ENCODE measurements around the gene FITM2. TPM values are rescaled to one million over a fixed set of nuclear protein-coding genes. Genes with fewer than 3 reads are reported as not detected.
A peak's percentile ranks its signal among the peaks of the same experiment; 100 is the strongest.

FITM2 gene
- total RNA-seq, 4 donors from 2014 or later: 1.2 to 9.8 (median 6.7) TPM

DNA sequence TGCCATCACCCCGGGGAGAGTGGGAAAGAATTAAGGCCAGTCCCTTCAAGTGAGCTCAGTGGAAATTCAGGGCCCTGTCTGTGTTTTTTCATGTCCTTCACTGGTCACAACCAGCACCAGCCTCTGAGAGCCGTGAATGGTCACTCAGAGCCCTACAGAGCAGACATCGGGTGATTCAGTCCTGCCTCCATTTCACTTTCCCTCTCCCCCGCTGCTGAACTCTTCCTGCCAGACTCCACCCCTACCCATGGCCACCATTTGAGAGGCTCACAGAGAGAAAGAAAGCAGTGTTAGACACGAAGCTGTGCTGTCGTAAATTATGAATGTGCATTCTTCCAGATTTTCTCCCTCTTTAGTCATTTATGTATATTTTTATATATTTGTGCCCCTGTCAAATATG lies 31.2 kb upstream of the FITM2 start:
- intact Hi-C loops (cut with DNase I; ENCODE audit: low total_unique reads): no loop called here

DNA sequence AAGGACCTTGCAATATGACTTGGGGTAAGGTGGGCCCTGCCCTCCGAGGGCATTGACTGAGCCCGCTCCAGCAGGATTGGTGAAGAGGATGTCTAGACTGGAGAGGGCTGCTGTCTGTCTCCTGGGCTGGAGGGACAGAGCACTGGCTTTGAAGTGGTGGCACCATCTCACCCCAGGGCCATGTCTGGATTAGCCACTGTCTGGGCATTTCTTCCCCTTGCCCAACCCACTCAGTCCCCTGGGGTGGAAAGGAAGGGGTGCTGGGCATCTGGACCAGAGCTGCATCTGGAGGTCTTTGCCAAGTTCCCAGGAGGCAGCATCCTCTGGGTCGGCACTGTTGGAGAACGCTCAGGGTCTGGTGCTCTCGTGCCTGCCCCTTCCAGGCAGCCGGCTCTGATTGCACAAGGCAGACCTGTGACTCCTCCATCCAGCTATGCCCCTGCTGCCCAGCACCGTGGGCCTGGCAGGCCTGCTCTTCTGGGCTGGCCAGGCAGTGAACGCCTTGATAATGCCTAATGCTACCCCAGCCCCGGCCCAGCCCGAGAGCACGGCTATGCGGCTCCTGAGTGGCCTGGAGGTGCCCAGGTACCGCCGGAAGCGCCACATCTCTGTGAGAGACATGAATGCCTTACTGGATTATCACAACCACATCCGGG lies 25.9 kb upstream of the FITM2 start, which contains the start of gene R3HDML:
TSS of gene R3HDML (plus strand) at position 319 of the 656 bp plus-strand sequence. CDS start at position 434, 115 bp downstream.
- H3K27ac ChIP-seq: no peak within 1 kb of the TSS
- TF ChIP-seq, protein P1, sequence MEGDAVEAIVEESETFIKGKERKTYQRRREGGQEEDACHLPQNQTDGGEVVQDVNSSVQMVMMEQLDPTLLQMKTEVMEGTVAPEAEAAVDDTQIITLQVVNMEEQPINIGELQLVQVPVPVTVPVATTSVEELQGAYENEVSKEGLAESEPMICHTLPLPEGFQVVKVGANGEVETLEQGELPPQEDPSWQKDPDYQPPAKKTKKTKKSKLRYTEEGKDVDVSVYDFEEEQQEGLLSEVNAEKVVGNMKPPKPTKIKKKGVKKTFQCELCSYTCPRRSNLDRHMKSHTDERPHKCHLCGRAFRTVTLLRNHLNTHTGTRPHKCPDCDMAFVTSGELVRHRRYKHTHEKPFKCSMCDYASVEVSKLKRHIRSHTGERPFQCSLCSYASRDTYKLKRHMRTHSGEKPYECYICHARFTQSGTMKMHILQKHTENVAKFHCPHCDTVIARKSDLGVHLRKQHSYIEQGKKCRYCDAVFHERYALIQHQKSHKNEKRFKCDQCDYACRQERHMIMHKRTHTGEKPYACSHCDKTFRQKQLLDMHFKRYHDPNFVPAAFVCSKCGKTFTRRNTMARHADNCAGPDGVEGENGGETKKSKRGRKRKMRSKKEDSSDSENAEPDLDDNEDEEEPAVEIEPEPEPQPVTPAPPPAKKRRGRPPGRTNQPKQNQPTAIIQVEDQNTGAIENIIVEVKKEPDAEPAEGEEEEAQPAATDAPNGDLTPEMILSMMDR (IDR thresholded peaks at IDR 0.05): no peak
- TF ChIP-seq POLR2A (IDR thresholded peaks at IDR 0.05): no peak
- intact Hi-C loops (cut with DNase I; ENCODE audit: low total_unique reads): no loop called here

More for the DNA sequence above, 31.2 kb upstream of the FITM2 start:
- Histone ChIP-seq H3K36me3 (no peaks in the 10 kb centered on the region), H3K4me1 (no peaks in the 10 kb centered on the region), H3K27me3 (no peaks in the 10 kb centered on the region), H3K9me3 (no peaks in the 10 kb centered on the region), H3K27ac (no peak overlapping the region), H3K4me3 (no peak overlapping the region)
- no peak for TF ChIP-seq POLR2A (IDR thresholded peaks at IDR 0.05)
- TF ChIP-seq, protein P1 (IDR thresholded peaks at IDR 0.05): no peak
- peak in 1 of 2 donors; percentile 45 for DNase-seq

DNA sequence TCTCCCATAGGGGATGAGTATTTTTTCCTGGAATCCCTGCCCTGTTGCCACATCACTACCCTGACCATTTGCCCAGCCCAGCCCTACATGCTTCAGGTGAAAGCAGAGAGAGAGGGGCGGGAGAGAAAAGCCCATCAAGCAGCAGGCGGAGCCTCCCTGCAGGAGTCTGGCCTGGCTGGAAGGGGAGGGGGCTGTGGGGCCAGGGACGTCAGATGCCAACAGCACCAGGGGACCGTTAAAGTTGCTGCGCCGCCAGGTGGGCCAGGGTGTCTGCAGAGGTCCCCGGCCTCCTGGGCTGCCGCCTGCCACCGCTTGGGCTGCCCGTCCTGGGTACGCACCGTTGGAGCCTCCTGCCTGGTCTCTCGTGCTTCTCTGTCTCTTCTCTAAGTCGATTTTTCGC lies 25.1 kb upstream of the FITM2 start:
- H3K27me3 ChIP-seq: no peaks in the 10 kb centered on the region
- H3K4me3 ChIP-seq: no peak overlapping the region
- no peaks in the 10 kb centered on the region for H3K9me3 ChIP-seq
- intact Hi-C loops (cut with DNase I; ENCODE audit: low total_unique reads): no loop called here
- no peak for DNase-seq
- H3K4me1 ChIP-seq: no peaks in the 10 kb centered on the region
- H3K27ac ChIP-seq: no peak overlapping the region
- TF ChIP-seq POLR2A (IDR thresholded peaks at IDR 0.05): no peak
- TF ChIP-seq, protein P1 (IDR thresholded peaks at IDR 0.05): no peak
- H3K36me3 ChIP-seq: no peaks in the 10 kb centered on the region

More for the DNA sequence above, 25.9 kb upstream of the FITM2 start, which contains the start of gene R3HDML:
- no peaks in the 10 kb centered on the region for H3K36me3 ChIP-seq
- H3K9me3 ChIP-seq: no peaks in the 10 kb centered on the region
- no peak for DNase-seq
- H3K27me3 ChIP-seq: no peaks in the 10 kb centered on the region
- H3K4me3 ChIP-seq: no peak within 1 kb of the TSS
- no peaks in the 10 kb centered on the region for H3K4me1 ChIP-seq

DNA sequence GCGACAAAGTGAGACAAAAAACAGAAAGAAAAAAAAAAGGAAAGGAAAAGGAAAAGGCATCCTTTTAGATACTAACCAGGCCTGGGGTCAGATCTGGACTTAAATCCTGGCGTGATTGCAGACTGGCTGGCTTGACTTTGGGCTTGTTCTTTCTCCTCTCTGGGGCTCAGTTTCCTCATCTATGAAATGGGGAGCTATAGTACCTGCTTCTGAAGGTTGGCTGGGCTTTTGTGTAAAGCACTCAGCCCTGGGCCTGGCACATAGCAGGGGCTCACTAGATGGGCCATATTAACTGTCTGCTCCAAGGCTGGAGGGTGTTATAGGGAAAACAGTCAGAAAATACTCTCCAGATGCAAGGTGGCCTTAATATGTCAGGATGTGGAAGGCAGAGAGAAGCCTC lies 24.7 kb upstream of the FITM2 start:
- Histone ChIP-seq H3K4me3 (no peak overlapping the region), H3K4me1 (no peaks in the 10 kb centered on the region), H3K9me3 (no peaks in the 10 kb centered on the region), H3K36me3 (no peaks in the 10 kb centered on the region), H3K27me3 (no peaks in the 10 kb centered on the region), H3K27ac (no peak overlapping the region)
- no peak for DNase-seq
- no peak for TF ChIP-seq POLR2A (IDR thresholded peaks at IDR 0.05)
- intact Hi-C loops (cut with DNase I; ENCODE audit: low total_unique reads): no loop called here

DNA sequence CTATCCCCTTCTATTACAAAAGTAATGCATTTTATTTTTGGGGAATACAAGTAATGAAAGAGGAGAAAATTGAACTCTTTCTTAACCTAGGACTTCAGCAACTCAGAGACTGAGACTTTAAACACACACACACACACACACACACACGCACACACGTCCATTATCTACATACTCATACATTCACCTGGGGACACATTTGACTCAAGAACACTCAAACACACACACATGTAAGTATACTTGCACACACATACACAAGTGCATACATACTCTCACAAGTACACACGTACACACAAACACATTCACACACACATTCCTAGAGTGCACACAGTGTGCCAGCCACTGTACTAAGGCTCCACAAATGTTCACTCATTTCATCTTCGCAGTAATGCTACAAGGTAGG lies 23.7 kb upstream of the FITM2 start:
- H3K27ac ChIP-seq: no peak overlapping the region
- DNase-seq: no peak
- intact Hi-C loops (cut with DNase I; ENCODE audit: low total_unique reads): no loop called here
- H3K36me3 ChIP-seq: no peaks in the 10 kb centered on the region
- H3K9me3 ChIP-seq: no peaks in the 10 kb centered on the region
- no peaks in the 10 kb centered on the region for H3K4me1 ChIP-seq
- no peak overlapping the region for H3K4me3 ChIP-seq
- no peak for TF ChIP-seq POLR2A (IDR thresholded peaks at IDR 0.05)
- no peaks in the 10 kb centered on the region for H3K27me3 ChIP-seq

DNA sequence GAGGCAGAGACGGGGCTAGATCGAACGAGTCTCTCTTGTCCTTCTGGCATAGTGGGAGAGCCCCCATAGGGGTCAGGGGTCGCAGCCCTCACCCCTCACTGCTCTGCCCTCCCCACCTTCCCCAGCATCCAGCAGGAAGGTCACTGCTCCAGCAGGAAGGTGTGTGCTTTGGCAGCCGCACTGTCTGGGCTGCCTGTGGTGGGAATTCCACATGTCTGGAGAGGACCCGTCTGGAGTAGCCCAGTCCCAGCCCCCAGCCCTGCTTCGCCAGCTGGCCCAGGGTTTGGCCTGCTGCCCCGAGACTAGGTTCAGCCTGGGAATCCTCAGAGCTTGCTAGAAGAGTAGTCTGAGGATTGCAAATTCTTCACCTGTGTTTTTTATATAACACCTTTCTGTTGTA lies 23.3 kb upstream of the FITM2 start:
- no peaks in the 10 kb centered on the region for H3K36me3 ChIP-seq

More for the DNA sequence above, 23.3 kb upstream of the FITM2 start:
- Histone ChIP-seq H3K9me3 (no peaks in the 10 kb centered on the region), H3K27me3 (no peaks in the 10 kb centered on the region), H3K4me3 (no peak overlapping the region), H3K4me1 (no peaks in the 10 kb centered on the region), H3K27ac (no peak overlapping the region)
- TF ChIP-seq, protein P1 (IDR thresholded peaks at IDR 0.05): no peak
- no peak for TF ChIP-seq POLR2A (IDR thresholded peaks at IDR 0.05)
- intact Hi-C loops (cut with DNase I; ENCODE audit: low total_unique reads): no loop called here
- no peak for DNase-seq

All from uterus (tissue), 4 donors.